ENCODE results near the gene HARBI1. TPM values are rescaled to one million over a fixed set of nuclear protein-coding genes. Genes with fewer than 3 reads are reported as not detected.

Gene HARBI1
- total RNA-seq, 1 experiment from 2014 or later: 7.6 TPM

DNA sequence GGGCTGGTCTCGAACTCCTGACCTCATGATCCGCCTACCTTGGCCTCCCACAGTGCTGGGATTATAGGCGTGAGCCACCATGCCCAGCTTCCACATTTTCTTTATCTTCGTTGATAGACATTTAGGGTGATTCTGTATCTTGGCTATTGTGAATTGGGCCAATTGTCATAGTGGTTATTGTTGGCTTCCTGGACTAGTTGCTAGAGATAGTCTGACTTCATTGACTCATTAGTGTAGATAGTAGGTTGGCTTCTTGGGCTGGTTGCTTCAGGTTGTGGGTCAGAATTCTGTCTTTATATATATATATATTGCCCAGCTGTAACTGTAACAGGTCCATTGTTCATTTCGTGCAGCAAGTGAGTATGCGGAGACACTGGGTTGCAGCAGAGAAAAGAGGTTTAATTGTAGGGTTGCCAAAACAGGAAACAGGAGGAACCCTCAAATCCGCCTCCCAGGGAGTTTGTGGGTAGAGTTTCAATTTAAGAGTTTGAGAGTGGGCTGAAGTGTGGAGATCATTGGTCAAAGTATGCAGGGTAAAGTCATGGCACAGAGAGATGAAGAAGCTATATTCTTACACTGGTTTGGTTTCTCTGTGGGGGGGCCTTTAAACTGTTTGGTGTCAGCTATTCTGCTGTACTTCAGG lies 22.3 kb upstream of the HARBI1 start:
- BruUV-seq (replicated peaks): no TSS peak
- Histone ChIP-seq H3K9me3 (no peaks in the 10 kb centered on the region), H3K4me3 (ENCODE audit: low read depth, low read length) (no peak overlapping the region), H3K4me1 (peaks cover 21% of the 10 kb centered on the region), H3K36me3 (ENCODE audit: control insufficient read depth, insufficient read depth, low read length) (no peaks in the 10 kb centered on the region), H3K27me3 (replicated peaks; ENCODE audit: control insufficient read depth, insufficient read depth, low read length) (no peaks in the 10 kb centered on the region)
- Mint-ChIP-seq H3K27ac (ENCODE audit: unreplicated experiment) (no peak overlapping the region), H3K27me3 (ENCODE audit: insufficient read depth, unreplicated experiment) (no peaks in the 10 kb centered on the region), H3K4me3 (ENCODE audit: unreplicated experiment) (no peak overlapping the region), H3K4me1 (ENCODE audit: low read depth, unreplicated experiment) (peaks cover 19% of the 10 kb centered on the region), H3K9me3 (ENCODE audit: unreplicated experiment) (no peaks in the 10 kb centered on the region), H3K36me3 (ENCODE audit: insufficient read depth, unreplicated experiment) (peaks cover 28% of the 10 kb centered on the region)
- intact Hi-C loops (cut with micrococcal nuclease; ENCODE audit: unreplicated experiment): no loop called here
- TF ChIP-seq, protein P1, sequence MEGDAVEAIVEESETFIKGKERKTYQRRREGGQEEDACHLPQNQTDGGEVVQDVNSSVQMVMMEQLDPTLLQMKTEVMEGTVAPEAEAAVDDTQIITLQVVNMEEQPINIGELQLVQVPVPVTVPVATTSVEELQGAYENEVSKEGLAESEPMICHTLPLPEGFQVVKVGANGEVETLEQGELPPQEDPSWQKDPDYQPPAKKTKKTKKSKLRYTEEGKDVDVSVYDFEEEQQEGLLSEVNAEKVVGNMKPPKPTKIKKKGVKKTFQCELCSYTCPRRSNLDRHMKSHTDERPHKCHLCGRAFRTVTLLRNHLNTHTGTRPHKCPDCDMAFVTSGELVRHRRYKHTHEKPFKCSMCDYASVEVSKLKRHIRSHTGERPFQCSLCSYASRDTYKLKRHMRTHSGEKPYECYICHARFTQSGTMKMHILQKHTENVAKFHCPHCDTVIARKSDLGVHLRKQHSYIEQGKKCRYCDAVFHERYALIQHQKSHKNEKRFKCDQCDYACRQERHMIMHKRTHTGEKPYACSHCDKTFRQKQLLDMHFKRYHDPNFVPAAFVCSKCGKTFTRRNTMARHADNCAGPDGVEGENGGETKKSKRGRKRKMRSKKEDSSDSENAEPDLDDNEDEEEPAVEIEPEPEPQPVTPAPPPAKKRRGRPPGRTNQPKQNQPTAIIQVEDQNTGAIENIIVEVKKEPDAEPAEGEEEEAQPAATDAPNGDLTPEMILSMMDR (IDR thresholded peaks at IDR 0.05; ENCODE audit: insufficient read depth in 1 of 2, low read depth in 1 of 2, low read length in 1 of 2, severe bottlenecking in 1 of 2, unreplicated experiment in 1 of 2): no peak
- no peak for DNase-seq
- POLR2A ChIA-PET: no interaction called here
- CTCF ChIA-PET: no interaction called here

DNA sequence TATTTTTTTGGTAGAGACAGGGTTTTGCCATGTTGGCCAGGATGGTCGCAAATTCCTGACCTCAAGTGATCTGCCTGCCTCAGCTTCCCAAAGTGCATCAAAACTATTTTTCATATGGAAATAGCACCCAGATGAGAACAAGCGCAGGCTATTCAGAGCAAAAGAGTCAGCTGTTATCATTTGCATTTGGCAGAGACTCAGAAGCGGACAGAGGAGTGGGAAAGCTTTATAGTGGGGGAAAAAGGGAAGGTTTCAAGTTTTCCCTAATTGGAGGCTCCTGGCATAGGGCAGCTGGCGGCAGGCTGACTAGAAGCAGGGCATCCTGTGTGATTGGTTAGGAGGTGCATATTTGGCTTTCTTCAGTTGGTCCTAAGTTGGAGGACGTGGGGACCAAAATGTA lies 20.5 kb upstream of the HARBI1 start:
- no peak overlapping the region for H3K4me3 ChIP-seq (ENCODE audit: low read depth, low read length)
- DNase-seq: no peak
- TF ChIP-seq, protein P1 (IDR thresholded peaks at IDR 0.05; ENCODE audit: insufficient read depth in 1 of 2, low read depth in 1 of 2, low read length in 1 of 2, severe bottlenecking in 1 of 2, unreplicated experiment in 1 of 2): no peak
- H3K9me3 ChIP-seq: no peaks in the 10 kb centered on the region
- BruUV-seq (replicated peaks): no TSS peak
- Mint-ChIP-seq H3K27ac (ENCODE audit: unreplicated experiment) (no peak overlapping the region), H3K27me3 (ENCODE audit: insufficient read depth, unreplicated experiment) (no peaks in the 10 kb centered on the region), H3K4me1 (ENCODE audit: low read depth, unreplicated experiment) (peaks cover 19% of the 10 kb centered on the region), H3K4me3 (ENCODE audit: unreplicated experiment) (no peak overlapping the region), H3K36me3 (ENCODE audit: insufficient read depth, unreplicated experiment) (peaks cover 22% of the 10 kb centered on the region), H3K9me3 (ENCODE audit: unreplicated experiment) (no peaks in the 10 kb centered on the region)
- H3K36me3 ChIP-seq (ENCODE audit: control insufficient read depth, insufficient read depth, low read length): no peaks in the 10 kb centered on the region; the same call in 1 of the 2 replicates
- ChIA-PET CTCF (no interaction called here), POLR2A (no interaction called here)
- H3K4me1 ChIP-seq: peaks cover 21% of the 10 kb centered on the region
- intact Hi-C loops (cut with micrococcal nuclease; ENCODE audit: unreplicated experiment): no loop called here
- H3K27me3 ChIP-seq (replicated peaks; ENCODE audit: control insufficient read depth, insufficient read depth, low read length): no peaks in the 10 kb centered on the region

DNA sequence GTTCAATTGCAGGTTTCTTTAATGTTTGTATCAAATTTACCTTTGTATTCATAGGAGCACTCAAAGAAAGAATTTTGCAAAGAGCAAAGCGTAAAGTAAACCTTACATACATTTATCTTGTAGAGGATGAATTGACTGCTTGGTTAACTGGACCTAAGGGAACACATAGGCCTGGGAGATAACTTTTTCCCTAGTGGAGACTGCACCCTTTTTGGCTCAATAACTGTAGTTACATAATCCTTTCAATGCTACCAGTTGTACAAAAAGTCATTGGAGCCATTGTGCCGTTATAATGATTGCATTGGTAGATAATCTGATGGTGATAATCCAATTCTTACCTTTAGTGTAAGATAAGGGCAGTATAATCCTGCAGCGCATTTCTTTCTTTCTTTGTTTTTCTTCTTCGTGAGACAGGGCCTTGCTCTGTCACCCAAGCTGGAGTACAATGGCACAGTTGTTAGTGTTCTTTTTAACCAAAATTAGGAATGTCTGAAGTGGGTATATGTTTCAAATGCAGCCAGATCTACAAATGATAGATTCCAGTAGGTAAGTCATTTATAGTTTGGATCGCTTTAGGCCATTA lies 18.6 kb upstream of the HARBI1 start:
- TF ChIP-seq, protein P1 (IDR thresholded peaks at IDR 0.05; ENCODE audit: insufficient read depth in 1 of 2, low read depth in 1 of 2, low read length in 1 of 2, severe bottlenecking in 1 of 2, unreplicated experiment in 1 of 2): no peak
- Histone ChIP-seq H3K9me3 (no peaks in the 10 kb centered on the region), H3K4me1 (peaks cover 9% of the 10 kb centered on the region), H3K36me3 (ENCODE audit: control insufficient read depth, insufficient read depth, low read length) (no peaks in the 10 kb centered on the region; the same call in 1 of the 2 replicates), H3K27me3 (replicated peaks; ENCODE audit: control insufficient read depth, insufficient read depth, low read length) (no peaks in the 10 kb centered on the region), H3K4me3 (ENCODE audit: low read depth, low read length) (no peak overlapping the region)
- no peak overlapping the region for H3K27ac Mint-ChIP-seq (ENCODE audit: unreplicated experiment)
- H3K4me1 Mint-ChIP-seq (ENCODE audit: low read depth, unreplicated experiment): peaks cover 12% of the 10 kb centered on the region
- no TSS peak for BruUV-seq (replicated peaks)
- intact Hi-C loops (cut with micrococcal nuclease; ENCODE audit: unreplicated experiment): no loop called here
- H3K4me3 Mint-ChIP-seq (ENCODE audit: unreplicated experiment): no peak overlapping the region
- no peaks in the 10 kb centered on the region for H3K27me3 Mint-ChIP-seq (ENCODE audit: insufficient read depth, unreplicated experiment)
- no peaks in the 10 kb centered on the region for H3K9me3 Mint-ChIP-seq (ENCODE audit: unreplicated experiment)
- POLR2A ChIA-PET: no interaction called here
- CTCF ChIA-PET: no interaction called here
- DNase-seq: no peak
- H3K36me3 Mint-ChIP-seq (ENCODE audit: insufficient read depth, unreplicated experiment): peaks cover 26% of the 10 kb centered on the region
